GM10248 (cell line): ENCODE data around the gene FSTL5.

Source experiments
- CTCF ChIA-PET: fragments of 300-600 bp; sonication (Branson Sonifier 250); formaldehyde crosslinking; extraction: SDS; loops from one replicate; lab custom pipeline; 2021; ENCODE audit warnings: antibody characterized with exemption; lab: Yijun Ruan, JAX
- POLR2A ChIA-PET: fragments of 350-650 bp; sonication (Branson Sonifier 250); formaldehyde crosslinking; extraction: SDS; loops from one replicate; lab custom pipeline; 2020; ENCODE audit warnings: antibody characterized with exemption; lab: Yijun Ruan, JAX
- DNase-seq: peaks from one replicate; pipeline ENCODE4 v3.0.0; 2012; ENCODE audit errors: extremely low spot score
- CTCF ChIP-seq: IDR thresholded peaks from 2 replicates; pipeline ENCODE4 v1.5.1; 2012; ENCODE audit warnings: mild to moderate bottlenecking, low read depth; ENCODE audit errors: extremely low read depth, missing control alignments, control extremely low read depth

FSTL5 gene

GRCh38 chr4:161931089-161931488, 232.7 kb downstream of the FSTL5 start:
- ChIA-PET POLR2A (no interaction called here), CTCF (interaction anchor here (1.0 kb wide), 1 partner anchor 8 kb away, joined by 4 read pairs; no protein-coding TSS in a partner anchor)
- no peak for TF ChIP-seq CTCF
- DNase-seq, result no peak

DNA sequence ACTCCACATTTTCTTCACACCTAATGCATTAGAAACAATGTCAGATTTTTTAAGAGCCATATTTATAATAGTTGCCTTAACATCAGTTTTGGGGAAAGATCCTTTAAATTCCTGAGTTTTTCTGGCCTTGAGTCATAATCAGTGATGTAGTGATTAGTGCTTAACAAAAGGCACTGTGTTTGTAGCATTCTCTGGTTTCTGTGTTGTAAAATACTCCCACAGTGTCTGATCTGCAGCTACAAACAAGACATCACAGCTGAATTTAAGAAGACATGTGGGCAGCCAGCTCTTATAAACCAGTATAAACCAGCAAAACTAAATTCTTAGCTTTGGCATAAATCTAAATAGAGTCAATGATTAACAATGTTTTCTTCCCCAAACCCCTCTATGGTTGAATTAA, 233.8 kb downstream of the FSTL5 start:
- ChIA-PET POLR2A (no interaction called here), CTCF (interaction anchor here (1.0 to 2.7 kb wide), 4 partner anchors 9 to 22 kb away, joined by 3 to 11 read pairs (median 4); no protein-coding TSS in a partner anchor)
- DNase-seq, result no peak
- no peak for TF ChIP-seq CTCF

DNA sequence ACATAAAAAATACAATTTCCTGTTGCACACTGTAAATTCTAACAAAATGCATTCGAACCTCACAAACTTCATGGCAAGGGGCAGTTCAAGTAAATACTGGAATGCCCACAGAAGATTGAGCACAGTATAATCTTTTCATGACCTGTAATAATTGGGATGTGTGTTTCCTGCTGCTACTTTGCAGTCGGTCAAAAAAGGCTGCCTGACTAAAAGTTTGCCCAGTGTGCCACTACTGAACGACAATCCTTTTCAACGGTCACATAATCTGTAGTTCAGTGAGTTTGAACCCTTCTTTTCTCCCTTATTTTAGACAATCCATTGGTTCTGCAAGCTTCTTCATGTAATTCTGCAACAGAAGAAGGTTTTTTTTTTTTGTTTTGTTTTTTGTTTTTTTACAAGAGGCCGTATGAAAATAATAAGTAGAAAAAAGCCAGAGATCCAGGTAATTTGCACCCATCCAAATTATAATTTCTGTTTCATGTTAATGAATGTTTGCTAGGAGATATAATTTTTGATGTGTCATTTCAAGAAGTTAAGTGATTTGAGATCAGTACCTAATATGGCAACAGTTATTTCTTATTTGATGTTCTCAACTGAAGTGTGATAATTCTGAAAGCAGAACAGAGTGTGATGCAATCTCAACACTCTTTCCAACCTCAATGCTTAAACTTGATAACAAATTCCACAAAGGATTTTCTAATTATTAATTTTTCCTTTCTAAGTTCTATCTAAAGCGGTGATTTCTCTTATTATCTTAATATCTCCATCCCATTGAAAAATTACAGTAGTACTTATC, 237.6 kb downstream of the FSTL5 start:
- POLR2A ChIA-PET, result no interaction called here
- DNase-seq, result no peak
- no peak for TF ChIP-seq CTCF
- CTCF ChIA-PET, result no interaction called here

DNA sequence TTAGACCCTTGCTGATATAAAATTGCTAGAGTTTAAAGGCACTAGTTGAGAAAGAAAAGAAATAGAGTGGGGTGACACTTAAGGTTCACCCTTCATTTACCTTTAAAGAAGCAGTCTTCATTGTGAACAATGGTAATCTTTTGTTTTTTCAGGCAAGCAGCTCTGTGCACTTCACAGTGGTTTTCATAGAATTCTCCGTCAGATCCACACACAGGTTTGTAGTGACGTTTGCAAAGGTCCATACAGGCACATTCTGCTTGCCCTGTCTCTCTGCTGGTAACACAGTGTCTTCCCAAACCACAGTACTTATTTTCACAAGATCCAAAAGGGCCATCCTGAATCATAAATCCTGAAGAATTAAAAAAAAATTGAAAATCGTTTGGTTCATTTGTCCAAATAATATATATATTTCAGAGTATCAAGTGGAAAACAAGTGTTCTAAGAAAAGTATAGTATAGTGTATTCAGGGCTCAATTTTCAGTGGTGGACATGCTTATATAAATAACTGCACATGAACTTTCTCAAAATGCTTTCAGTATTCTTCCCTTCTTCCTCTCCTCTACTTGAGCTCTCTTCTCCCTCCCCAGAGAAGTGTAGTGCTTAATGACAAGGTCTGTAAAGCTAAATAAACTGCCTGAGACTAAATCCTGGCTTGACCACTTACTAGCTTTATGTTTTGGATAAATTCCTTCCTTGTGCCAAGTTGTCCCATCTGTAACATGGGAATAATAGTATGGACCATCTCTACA, 243.3 kb downstream of the FSTL5 start:
- DNase-seq, result no peak
- ChIA-PET CTCF (interaction anchor here (1.2 to 2.3 kb wide), 2 partner anchors 9 to 11 kb away, joined by 3 to 5 read pairs; no protein-coding TSS in a partner anchor), POLR2A (no interaction called here)
- TF ChIP-seq CTCF, result no peak

DNA sequence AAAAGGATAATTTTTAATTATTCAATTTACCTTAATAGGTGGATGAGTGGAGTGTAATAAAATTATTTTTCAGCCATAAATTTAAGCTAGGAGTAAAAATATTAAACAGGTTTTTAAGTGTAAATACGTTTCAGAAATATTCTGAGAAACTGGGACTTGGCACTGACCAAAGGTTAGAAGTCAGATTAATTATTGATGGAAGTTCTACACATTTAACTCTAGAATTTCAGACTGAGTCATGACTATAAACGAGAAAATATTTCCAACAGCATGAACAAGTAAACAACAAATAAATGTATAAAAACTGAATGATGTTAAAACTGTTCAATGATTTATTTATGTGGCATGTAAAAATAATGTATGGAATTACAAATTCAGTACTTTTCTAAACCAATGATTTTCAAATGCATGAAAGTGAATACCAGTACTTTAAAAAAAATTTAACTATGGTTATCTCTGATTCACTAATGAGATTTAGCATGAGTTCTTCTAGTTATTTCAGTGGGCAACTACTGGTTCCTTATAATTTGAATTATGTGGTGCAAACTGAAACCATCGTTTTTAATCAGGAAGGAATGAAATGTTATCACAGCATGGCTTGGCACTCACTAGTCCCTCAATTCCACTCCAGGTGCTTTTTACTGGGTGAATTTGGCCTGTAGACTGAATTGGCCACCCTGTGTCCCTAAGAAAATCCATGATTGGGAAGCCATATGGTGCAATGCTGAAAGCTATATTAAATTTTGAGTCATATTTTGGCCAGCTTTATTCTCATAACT, 244.2 kb downstream of the FSTL5 start:
- POLR2A ChIA-PET, result interaction anchor here (0.6 kb wide), 1 partner anchor 782 kb away, joined by 3 read pairs; no protein-coding TSS in a partner anchor
- no peak for DNase-seq
- no peak for TF ChIP-seq CTCF
- CTCF ChIA-PET, result interaction anchor here (1.2 to 2.3 kb wide), 2 partner anchors 10 kb away, joined by 3 to 5 read pairs; no protein-coding TSS in a partner anchor

DNA sequence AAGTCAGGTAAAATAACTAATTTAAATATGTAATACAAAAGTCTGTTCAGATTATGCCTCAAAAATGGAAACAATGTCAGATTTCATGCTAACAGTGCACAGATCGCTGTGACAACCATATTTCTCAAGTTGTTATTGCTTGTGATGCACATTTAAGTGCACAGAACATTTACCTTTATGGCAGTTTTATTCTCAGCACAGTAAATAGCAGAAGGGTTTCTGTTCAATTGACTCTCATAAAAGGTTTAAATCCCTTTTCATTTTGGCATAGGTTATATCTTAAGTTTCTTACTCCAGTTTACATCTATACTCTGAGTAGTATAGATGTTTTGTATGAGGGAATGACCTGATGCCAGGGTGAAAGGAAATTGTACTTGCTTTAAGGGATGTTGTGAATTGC, 247.8 kb downstream of the FSTL5 start:
- ChIA-PET CTCF (no interaction called here), POLR2A (no interaction called here)
- TF ChIP-seq CTCF, result no peak
- DNase-seq, result no peak
